ENCODE data around the gene IGF1R. TPM values are rescaled to one million over a fixed set of nuclear protein-coding genes. Genes with fewer than 3 reads are reported as not detected.

IGF1R gene
- total and polyA plus RNA-seq, 2 donors (not counting 3 experiments of a cell fraction or from before 2014, with no cell fraction given) = 16.1 to 59.1 TPM

GRCh38 chr15:98673133-98673532 lies 24.8 kb downstream of the IGF1R start:
- dilution Hi-C loops (cut with MboI; ENCODE audit: extremely low pct_ligation_motif_present, low sequenced_read_pairs) = loop anchor here (25.0 kb wide), 1 partner anchor 214 kb away; no protein-coding TSS in a partner anchor
- FAIRE-seq = no peak
- ChIA-PET POLR2A (no interaction called here), CTCF (no interaction called here)
- no peak overlapping the region for H3K9ac ChIP-seq (replicated peaks; ENCODE audit: extremely low read depth, insufficient read depth, low read length)
- TF ChIP-seq EZH2 (IDR thresholded peaks at IDR 0.05; ENCODE audit: borderline replicate concordance, low read depth, low read length, severe bottlenecking) (no peak), FOS (IDR thresholded peaks at IDR 0.05; ENCODE audit: borderline replicate concordance, insufficient read depth, low read length) (no peak), MYC (IDR thresholded peaks at IDR 0.05; ENCODE audit: low read depth, low read length) (no peak), POLR2A (IDR thresholded peaks at IDR 0.05; ENCODE audit: low read depth, low read length) (no peak), POLR2AphosphoS5 (IDR thresholded peaks at IDR 0.05; ENCODE audit: insufficient read depth, low read depth, low read length) (no peak), GATA2 (IDR thresholded peaks at IDR 0.05; ENCODE audit: insufficient read depth, insufficient read length, low read depth, low read length) (no peak), JUN (IDR thresholded peaks at IDR 0.05; ENCODE audit: borderline replicate concordance, insufficient read depth, insufficient read length, low read depth) (no peak), CTCF (IDR thresholded peaks at IDR 0.05; ENCODE audit: extremely low read depth in 1 of 2, insufficient read depth in 1 of 2, low read depth in 1 of 2, low read length in 2 of 2) (no peak), MAX (IDR thresholded peaks at IDR 0.05; ENCODE audit: insufficient read depth, insufficient read length) (no peak)
- H3K27me3 ChIP-seq (ENCODE audit: control insufficient read depth in 2 of 2, insufficient read depth in 2 of 2, low read length in 2 of 2) = no peaks in the 10 kb centered on the region
- H3K27ac ChIP-seq (ENCODE audit: insufficient read depth, low read depth, low read length) = no peak overlapping the region
- H3K4me2 ChIP-seq (ENCODE audit: insufficient read depth, low read length) = no peak overlapping the region
- no peaks in the 10 kb centered on the region for H3K9me3 ChIP-seq (replicated peaks; ENCODE audit: control insufficient read depth, insufficient read depth, low read length)
- H4K20me1 ChIP-seq (replicated peaks; ENCODE audit: control insufficient read depth, extremely low read depth, insufficient read depth, low read length) = no peaks in the 10 kb centered on the region
- peaks cover 50% of the 10 kb centered on the region for H3K79me2 ChIP-seq (ENCODE audit: control insufficient read depth, insufficient read depth, low read length)
- H3K9me1 ChIP-seq (replicated peaks; ENCODE audit: control insufficient read depth, extremely low read depth, insufficient read depth, low read length) = no peaks in the 10 kb centered on the region
- intact Hi-C loops (cut with micrococcal nuclease) = loop anchor here (5.0 to 10.0 kb wide), 2 partner anchors 104 to 1168 kb away; no protein-coding TSS in a partner anchor
- H3K4me3 ChIP-seq (replicated peaks in 1 of 3; ENCODE audit: insufficient read depth in 1 of 3, low read depth in 1 of 3, low read length in 3 of 3) = no peak overlapping the region
- DNase-seq (ENCODE audit: low read depth, low spot score) = no peak
- H3K4me1 ChIP-seq (ENCODE audit: control insufficient read depth, extremely low read depth, insufficient read depth, low read length) = peaks cover 51% of the 10 kb centered on the region
- no TSS peak for BruUV-seq (replicated peaks)
- no peaks in the 10 kb centered on the region for H3K36me3 ChIP-seq (ENCODE audit: control insufficient read depth in 2 of 2, extremely low read depth in 1 of 2, insufficient read depth in 2 of 2, low read length in 2 of 2)
- H2AFZ ChIP-seq (ENCODE audit: low read depth, low read length) = no peak overlapping the region
